ENCODE data around the gene KBTBD2.
"Not testable (repeated sequence)": the region's sequence is repeated elsewhere in the genome, so short reads cannot be mapped to it uniquely, and the experiment has no call there.

Gene KBTBD2

DNA sequence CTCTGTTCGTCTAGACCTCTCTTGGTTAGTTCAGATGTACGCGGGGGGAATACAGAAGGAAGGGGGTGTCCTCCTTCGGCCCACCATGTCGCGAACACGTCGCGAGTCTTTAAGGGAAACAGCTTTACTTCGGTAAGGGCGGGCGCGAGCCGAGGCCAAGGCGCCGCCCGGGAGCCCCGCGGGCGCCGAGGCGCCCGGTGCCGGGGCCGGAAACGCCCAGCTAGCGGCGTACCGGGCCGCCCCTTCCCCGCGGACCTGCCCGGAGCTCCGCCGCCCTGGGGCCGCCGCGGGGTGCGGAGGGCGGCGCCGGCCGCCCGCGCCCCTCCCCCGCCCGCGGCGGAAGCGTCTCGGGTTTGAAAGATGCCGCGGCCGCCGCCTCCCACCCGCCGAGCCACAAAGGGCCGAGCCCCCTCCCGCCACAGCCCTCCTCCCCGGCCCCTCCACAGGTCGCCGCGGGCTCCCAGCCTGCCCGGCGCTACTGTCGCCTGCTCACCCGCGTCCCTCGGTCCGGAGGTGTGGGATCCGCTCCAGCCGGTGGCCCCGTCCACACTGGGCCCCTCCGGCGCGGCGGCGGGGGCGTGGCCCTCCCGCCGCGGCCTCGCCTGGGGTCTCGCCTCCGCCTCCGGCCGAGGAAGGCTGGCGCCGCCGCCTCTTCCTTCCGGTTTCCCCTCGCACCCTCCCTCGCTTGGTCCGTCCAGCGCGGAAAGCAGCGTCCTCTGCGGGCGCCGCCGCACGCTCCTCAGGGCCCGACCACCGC is at the start of gene KBTBD2:
Gene KBTBD2 (minus strand): TSS at position 718 of the 757 bp plus-strand sequence. CDS start 12,156 bp downstream, outside the sequence.
- DNase-seq: peak; percentile 75

DNA sequence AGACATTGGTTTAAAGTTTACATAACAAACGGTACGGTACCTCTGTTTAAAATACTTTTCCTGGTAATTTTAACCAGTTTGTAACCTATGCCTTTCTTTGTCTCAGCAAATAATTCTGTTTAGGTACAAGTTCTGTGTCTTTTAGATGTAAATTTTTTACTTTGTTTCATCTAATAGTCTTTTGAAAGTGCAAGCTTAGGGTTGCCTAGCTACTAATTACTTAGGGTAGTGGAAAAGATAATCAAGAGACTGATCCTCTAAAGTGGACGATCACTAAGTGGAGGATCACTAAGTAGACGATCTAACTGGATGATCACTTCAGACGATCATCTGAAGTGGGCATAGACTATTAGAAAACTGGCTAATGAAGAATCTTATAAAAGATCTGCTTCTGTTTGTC is 49.6 kb upstream of the KBTBD2 start:
- DNase-seq: no peak

GRCh38 chr7:32937344-32938174 is 46.0 kb upstream of the KBTBD2 start:
- DNase-seq: no peak

DNA sequence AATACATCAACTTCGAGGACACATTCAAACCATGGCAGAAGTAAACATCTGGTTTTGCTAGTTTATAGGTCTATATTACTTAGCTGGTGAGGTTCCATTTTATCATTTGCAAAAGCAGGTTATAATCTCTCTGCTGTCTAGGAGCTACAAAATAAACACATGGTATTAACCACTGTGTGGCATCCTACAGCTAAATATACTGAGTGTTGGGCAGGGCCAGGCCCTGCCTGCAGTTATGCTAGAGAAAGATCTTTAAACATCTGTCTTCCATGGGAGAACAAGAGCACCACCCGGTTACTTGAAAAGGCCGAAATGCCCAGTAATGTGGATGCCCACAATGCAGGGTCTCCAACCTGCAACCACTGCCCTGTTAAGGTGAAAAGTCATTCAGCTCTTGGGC is 45.1 kb upstream of the KBTBD2 start:
- DNase-seq: no peak

GRCh38 chr7:32935558-32935957 is 44.0 kb upstream of the KBTBD2 start:
- DNase-seq: no peak

DNA sequence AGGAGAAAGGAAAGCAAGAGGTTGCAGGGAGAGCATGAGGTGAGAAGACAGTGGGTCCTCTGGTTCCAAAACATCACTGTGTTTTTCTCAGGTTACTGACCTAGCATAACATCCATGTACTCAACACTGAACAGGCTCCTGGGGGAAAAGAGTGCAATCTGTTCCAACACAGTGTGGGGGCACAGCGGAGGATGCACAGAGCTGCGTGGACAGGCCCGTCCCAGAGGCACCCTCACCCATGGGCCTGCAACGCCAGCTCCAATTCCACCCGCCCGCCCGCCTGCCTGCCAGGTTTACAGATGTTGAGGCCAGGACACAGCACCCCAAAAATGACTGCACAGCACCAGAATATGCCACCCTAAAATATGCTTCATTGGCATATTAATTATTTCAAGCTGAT is 38.8 kb upstream of the KBTBD2 start:
- no peak for DNase-seq

DNA sequence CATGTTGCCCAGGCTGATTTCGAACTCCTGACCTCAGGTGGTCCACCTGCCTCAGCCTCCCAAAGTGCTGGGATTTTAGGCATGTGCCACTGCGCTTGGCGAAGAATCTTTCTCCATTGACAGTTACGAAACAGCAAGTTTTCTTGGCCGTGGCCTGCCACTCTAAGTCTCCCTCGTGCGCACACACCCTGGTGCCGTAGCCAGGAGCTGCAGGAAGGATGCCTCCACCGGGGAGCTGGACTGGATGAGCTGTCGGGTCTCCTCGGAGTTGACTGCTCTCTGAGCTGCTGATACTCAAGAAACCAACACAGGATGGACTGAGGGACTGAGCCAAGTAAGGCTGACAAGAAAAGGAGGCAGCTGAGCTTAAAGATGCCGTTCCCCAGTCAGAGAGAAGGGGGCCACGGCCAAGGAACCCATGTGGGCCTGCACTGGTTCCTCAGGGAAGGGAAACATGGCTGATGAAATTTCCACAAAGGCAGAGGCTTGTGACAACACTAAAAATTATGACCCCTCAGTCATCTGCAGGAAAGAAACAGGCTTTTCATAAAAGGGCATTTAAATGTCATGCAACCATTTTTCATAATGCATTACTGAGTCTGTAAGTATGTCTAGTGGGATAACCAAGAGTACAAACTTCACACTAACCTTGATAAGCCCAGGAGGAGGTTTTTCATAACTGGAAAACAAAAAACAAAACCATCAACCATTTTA is 38.0 kb upstream of the KBTBD2 start:
- DNase-seq: no peak

- peak; percentile 30 for DNase-seq
These were observed 37.3 kb upstream of the KBTBD2 start for GRCh38 chr7:32928785-32929298.

DNA sequence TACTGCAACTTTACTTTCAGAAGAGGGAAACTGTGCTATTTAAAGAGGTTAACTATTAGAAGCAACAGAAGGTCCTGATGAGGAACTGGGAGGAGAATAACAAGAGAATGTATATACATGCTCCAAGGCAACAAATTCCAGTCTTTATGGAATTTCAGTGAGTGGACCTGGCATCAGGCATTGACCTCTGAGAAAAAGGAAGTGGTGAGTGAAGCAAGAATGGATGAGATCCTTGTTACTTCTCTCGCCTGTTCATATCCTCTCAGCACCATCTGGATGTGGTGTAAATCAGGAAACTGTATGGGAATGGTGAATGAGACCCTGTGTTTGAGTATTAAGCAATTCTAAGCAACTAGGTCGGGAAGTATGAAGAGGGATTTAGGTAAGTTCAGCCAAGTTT is 30.3 kb upstream of the KBTBD2 start:
- peak; percentile 45 for DNase-seq

- not testable (repeated sequence) for DNase-seq
These were observed 25.4 kb upstream of the KBTBD2 start for GRCh38 chr7:32916994-32917393.

- no peak for DNase-seq
These were observed 24.4 kb upstream of the KBTBD2 start for GRCh38 chr7:32916006-32916405.

- no peak for DNase-seq
These were observed 23.5 kb upstream of the KBTBD2 start for GRCh38 chr7:32915041-32915536.

DNA sequence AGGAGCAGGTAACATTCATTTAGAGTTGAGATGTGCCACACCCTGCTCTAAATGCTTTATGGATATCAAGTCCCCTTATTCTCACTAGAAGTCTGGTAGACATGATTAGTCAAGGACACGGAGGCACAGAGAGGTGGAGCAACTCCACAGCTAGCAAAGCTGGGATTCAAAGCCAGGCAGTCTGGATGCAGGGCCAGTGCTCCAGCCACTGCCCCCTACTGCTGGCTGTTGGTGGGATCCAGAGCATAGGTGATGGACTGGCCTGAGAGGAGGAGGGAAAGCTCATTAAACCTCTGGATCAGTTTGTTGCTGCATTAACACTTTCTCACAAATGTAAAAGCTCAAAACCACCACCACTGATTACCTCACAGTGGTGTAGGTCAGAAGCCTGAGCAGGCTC is 22.6 kb upstream of the KBTBD2 start:
- DNase-seq: no peak

DNA sequence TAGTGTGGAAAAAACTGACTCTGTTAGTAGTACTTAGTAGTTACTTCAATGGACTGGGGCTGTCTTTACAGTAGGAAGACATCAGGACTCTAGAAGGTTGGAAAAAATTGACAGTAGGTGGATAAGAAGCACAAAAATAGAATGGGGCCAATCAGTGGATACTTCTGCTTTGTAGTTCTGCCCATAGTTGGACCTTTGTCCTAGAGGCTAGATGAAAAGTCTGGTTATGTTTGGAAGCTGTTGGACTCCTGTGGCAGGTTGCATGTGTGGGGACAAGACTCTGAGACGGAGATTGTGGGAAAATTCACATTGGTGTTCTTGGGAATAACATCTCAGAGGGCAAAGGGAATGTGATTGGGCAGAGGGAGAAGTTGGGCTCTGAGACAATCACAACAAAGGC is 18.6 kb upstream of the KBTBD2 start:
- no peak for DNase-seq

DNA sequence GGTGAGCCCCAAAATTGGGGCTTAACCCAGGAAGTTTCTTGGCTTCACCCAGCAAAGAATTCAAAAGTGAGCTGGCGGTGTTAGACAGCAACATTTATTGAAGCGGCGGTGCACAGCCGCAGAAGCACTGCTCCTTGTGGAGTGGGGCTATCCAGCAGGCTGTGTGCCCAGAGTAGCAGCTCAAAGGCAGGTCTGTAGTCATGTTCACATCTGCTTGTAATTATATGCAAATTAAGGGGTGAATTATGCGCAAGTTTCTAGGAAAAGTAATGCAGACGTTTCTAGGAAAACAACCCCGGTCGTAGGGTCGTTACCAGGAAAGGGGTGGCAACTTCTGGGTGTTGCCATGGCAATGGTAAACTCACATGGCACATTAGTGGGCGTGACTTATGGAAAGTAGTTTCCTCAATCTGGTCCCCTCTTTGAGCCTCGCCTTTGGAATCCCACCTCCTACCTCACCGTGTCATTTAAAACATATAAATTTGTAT is 13.7 kb upstream of the KBTBD2 start:
- DNase-seq: peak; percentile 92

GRCh38 chr7:32901629-32902028 is 10.1 kb upstream of the KBTBD2 start:
- DNase-seq: no peak

DNA sequence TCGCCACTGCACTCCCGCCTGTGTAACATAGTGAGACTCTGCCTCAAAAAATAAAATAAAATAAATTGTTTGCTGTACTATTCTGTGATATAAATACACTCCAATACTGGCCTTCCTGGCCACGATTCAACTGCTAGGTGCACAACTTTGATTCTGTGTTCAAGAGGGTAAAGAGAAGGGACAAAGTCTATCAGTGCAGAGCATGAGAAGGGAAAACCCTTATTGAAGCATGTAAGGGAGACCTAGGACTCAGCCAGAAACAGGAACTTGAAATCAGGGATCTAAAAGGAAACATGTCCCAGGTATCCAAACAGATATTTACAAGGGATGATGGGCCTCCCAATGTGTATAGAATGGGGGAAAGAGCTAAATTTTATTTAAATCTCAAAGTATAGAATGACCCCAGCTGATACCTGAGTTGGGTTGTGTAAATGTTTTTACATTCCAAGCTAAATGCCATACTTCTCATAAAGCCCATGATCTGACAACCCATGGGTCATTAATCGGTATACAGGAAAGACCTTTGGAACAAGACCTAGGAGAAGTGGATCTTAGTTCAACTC is 9.0 kb upstream of the KBTBD2 start:
- DNase-seq: no peak

- DNase-seq: not testable (repeated sequence)
These were observed 5.8 kb upstream of the KBTBD2 start for GRCh38 chr7:32897376-32897775.

GRCh38 chr7:32896564-32897347 is 5.2 kb upstream of the KBTBD2 start:
- no peak for DNase-seq

GRCh38 chr7:32894171-32894570 is 2.6 kb upstream of the KBTBD2 start:
- no peak for DNase-seq

DNA sequence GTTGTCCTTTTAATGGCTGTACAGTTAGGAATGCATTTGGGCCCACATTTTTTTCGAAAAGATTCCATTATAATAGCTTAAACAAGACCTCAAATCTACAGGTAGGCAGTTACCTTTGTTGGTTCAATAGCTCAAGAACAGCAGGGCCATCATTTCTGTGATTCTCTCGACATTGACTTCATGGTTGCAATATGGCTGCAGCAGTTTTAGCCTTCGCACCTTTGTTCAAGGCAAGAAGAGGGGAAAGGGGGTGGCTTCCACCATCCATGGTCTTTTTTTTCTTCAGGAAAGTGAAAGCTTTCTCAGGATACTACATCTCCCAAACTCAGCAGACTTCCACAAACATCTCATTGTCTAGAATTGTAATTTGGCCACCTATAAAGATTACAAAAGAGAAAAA is 2.2 kb upstream of the KBTBD2 start:
- no peak for DNase-seq

- DNase-seq: no peak
These were observed 1.6 kb upstream of the KBTBD2 start for GRCh38 chr7:32893207-32893524.
